Measurements from ENCODE around the gene CYP27C1.

- TF ChIP-seq CTCF (IDR thresholded peaks at IDR 0.05; ENCODE audit: poor library complexity, severe bottlenecking) (no peak), EP300 (conservative IDR thresholded peaks at IDR 0.05; ENCODE audit: poor library complexity, severe bottlenecking) (no peak), RAD21 (conservative IDR thresholded peaks at IDR 0.05) (no peak)
Observed at GRCh38 chr2:127134235-127134634, 85.9 kb downstream of the CYP27C1 start.

All from neural cell (in vitro differentiated cells).